HCT116 (cell line): Measurements from ENCODE around the gene NUP210.

Source experiments
- POLR2A ChIP-seq: IDR thresholded peaks from 2 replicates; pipeline ENCODE4 v1.7.0; 2011; ENCODE audit warnings: borderline replicate concordance; ENCODE audit not compliant: insufficient read depth, insufficient read length; ENCODE audit errors: extremely low read depth
- POLR2AphosphoS5 ChIP-seq: IDR thresholded peaks from 2 replicates; pipeline ENCODE4 v1.6.1; 2011; ENCODE audit warnings: mild to moderate bottlenecking, low read depth, low read length, moderate library complexity
- TCF7L2 ChIP-seq: IDR thresholded peaks from 2 replicates; pipeline ENCODE4 v1.7.0; 2011; ENCODE audit warnings: borderline replicate concordance, inconsistent platforms; ENCODE audit not compliant: insufficient read depth, insufficient read length; ENCODE audit errors: extremely low read depth

DNA sequence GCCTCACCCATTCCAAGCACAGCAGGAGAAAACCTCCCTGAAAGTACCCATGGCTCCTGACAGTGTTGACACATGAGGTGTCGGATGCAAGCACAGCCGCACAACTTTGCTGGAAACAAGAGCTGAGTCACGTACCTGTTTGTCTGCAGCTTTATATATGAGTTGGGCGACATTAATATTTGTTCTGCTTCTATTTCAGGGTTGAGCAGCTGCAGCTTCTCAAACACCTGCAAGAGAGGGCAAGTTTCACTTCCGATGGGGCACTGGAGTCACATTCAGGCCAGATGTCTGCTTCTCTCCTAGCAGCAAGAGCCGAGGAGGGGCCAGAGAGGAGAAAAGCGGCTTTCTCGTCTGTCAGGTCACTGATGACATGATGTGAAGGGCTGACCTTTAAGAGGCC, 88.0 kb downstream of the NUP210 start:
- TF ChIP-seq POLR2A (no peak), TCF7L2 (no peak), POLR2AphosphoS5 (no peak)
